ENCODE data around the gene MYOM3. TPM values are rescaled to one million over a fixed set of nuclear protein-coding genes. Genes with fewer than 3 reads are reported as not detected.

The MYOM3 gene
- polyA plus RNA-seq, 2 of the 4 experiments (the other 2 are of a cell fraction), result 2.6 to 8.5 TPM

- FAIRE-seq (no peak), ATAC-seq (no peak), DNase-seq (ENCODE audit: low read depth in 1 of 2, low spot score in 1 of 2) (no peak)
- 59% methylated on average over 2 of the region's 2 CpGs for WGBS (ENCODE audit: missing lambda C conversion rate)
- ChIA-PET POLR2A (no interaction called here), CTCF (interaction anchor here (0.5 to 1.5 kb wide), 4 partner anchors 25 to 270 kb away, joined by 3 to 8 read pairs (median 4); no protein-coding TSS in a partner anchor)
- TF ChIP-seq CHD2 (IDR thresholded peaks at IDR 0.05; ENCODE audit: low read length, partially characterized antibody), result no peak
- Histone ChIP-seq H3K4me2 (no peak overlapping the region), H3K9me3 (peaks cover 3% of the 10 kb centered on the region; the same call in 1 of the 3 replicates), H3K4me3 (no peak overlapping the region), H3K27ac (no peak overlapping the region), H3K4me1 (peaks cover 3% of the 10 kb centered on the region; the same call in 2 of the 3 replicates)
Measured at GRCh38 chr1:24124980-24125379, 13.0 kb upstream of the MYOM3 start.

GRCh38 chr1:24123611-24124010 lies 11.7 kb upstream of the MYOM3 start:
- no peak for ATAC-seq
- Histone ChIP-seq H3K4me3 (no peak overlapping the region), H3K4me2 (no peak overlapping the region), H3K4me1 (peaks cover 9% of the 10 kb centered on the region; the same call in 2 of the 3 replicates), H3K27ac (no peak overlapping the region), H3K9me3 (no peaks in the 10 kb centered on the region)
- ChIA-PET CTCF (interaction anchor here (1.1 kb wide), 1 partner anchor 10 kb away, joined by 3 read pairs; no protein-coding TSS in a partner anchor), POLR2A (no interaction called here)
- no peak for DNase-seq (ENCODE audit: low read depth in 1 of 2, low spot score in 1 of 2)
- no peak for TF ChIP-seq ELK1 (IDR thresholded peaks at IDR 0.05; ENCODE audit: low read depth, low read length)
- TF ChIP-seq HOXB13 (CRISPR knock-in tag; IDR thresholded peaks at IDR 0.05; ENCODE audit: low read depth), result no peak
- no peak for TF ChIP-seq NPAS2 (CRISPR knock-in tag; IDR thresholded peaks at IDR 0.05; ENCODE audit: borderline replicate concordance)
- no peak for TF ChIP-seq HMGXB4 (CRISPR knock-in tag; IDR thresholded peaks at IDR 0.05; ENCODE audit: borderline replicate concordance)
- no peak for TF ChIP-seq FOSB (CRISPR knock-in tag; IDR thresholded peaks at IDR 0.05)
- TF ChIP-seq MAX (IDR thresholded peaks at IDR 0.05), result no peak
- TF ChIP-seq RARB (CRISPR knock-in tag; IDR thresholded peaks at IDR 0.05), result no peak
- no peak for TF ChIP-seq EHF (CRISPR knock-in tag; IDR thresholded peaks at IDR 0.05)
- TF ChIP-seq REST (IDR thresholded peaks at IDR 0.05), result no peak
- TF ChIP-seq RCOR1 (IDR thresholded peaks at IDR 0.05; ENCODE audit: low read depth, low read length), result no peak
- TF ChIP-seq NFE2L2 (conservative IDR thresholded peaks at IDR 0.05; ENCODE audit: low read length), result no peak
- TF ChIP-seq NR3C1 (IDR thresholded peaks at IDR 0.05), result no peak
- no peak for TF ChIP-seq POLR2AphosphoS2 (conservative IDR thresholded peaks at IDR 0.05; ENCODE audit: low read length)
- no peak for TF ChIP-seq POLR2A (IDR thresholded peaks at IDR 0.05; ENCODE audit: low read length)
- TF ChIP-seq GATA3 (IDR thresholded peaks at IDR 0.05; ENCODE audit: borderline replicate concordance), result no peak
- TF ChIP-seq TP53 (CRISPR knock-in tag; IDR thresholded peaks at IDR 0.05), result no peak
- TF ChIP-seq JUNB (IDR thresholded peaks at IDR 0.05), result no peak
- TF ChIP-seq MAZ (IDR thresholded peaks at IDR 0.05; ENCODE audit: borderline replicate concordance, low read depth, low read length), result no peak
- 58% methylated on average over 3 of the region's 6 CpGs for WGBS (ENCODE audit: missing lambda C conversion rate)
- FAIRE-seq, result no peak

Measured in A549 (cell line).